HepG2 (cell line): ENCODE data around the gene MAPK10. TPM values are rescaled to one million over a fixed set of nuclear protein-coding genes. Genes with fewer than 3 reads are reported as not detected.

Source experiments
- ATRX ChIP-seq: sonication (generic); formaldehyde crosslinking; IDR thresholded peaks from 2 replicates; pipeline ENCODE4 v1.4.0; 2020; ENCODE audit warnings: missing genetic modification reagents, borderline replicate concordance
- HOXA7 ChIP-seq: sonication (generic); formaldehyde crosslinking; IDR thresholded peaks from 2 replicates; pipeline ENCODE4 v1.8.1; 2022; ENCODE audit warnings: mild to moderate bottlenecking, missing genetic modification reagents, moderate library complexity
- ZNF136 ChIP-seq: sonication (generic); formaldehyde crosslinking; IDR thresholded peaks from 2 replicates; pipeline ENCODE4 v1.8.1; 2022; ENCODE audit warnings: low read depth, mild to moderate bottlenecking, moderate library complexity, missing genetic modification reagents
- ZNF138 ChIP-seq: sonication (generic); formaldehyde crosslinking; IDR thresholded peaks from 2 replicates; pipeline ENCODE4 v1.5.0; 2020; ENCODE audit warnings: mild to moderate bottlenecking, low read depth, missing genetic modification reagents
- ZNF207 ChIP-seq: fragments of 450-650 bp; IDR thresholded peaks from 2 replicates; pipeline ENCODE4 v1.6.1; 2016; ENCODE audit warnings: antibody characterized with exemption, borderline replicate concordance
- ZNF407 ChIP-seq: sonication (generic); formaldehyde crosslinking; IDR thresholded peaks from one replicate; pipeline ENCODE4 v1.5.1; 2020; ENCODE audit warnings: mild to moderate bottlenecking, missing genetic modification reagents; ENCODE audit errors: not compliant biosample characterization
- ZNF543 ChIP-seq: sonication (generic); formaldehyde crosslinking; IDR thresholded peaks from 2 replicates; pipeline ENCODE4 v1.4.0; 2020; ENCODE audit warnings: mild to moderate bottlenecking, missing genetic modification reagents
- ZNF660 ChIP-seq: sonication (generic); formaldehyde crosslinking; IDR thresholded peaks from 2 replicates; pipeline ENCODE4 v1.5.1; 2020; ENCODE audit warnings: mild to moderate bottlenecking, low read depth, missing genetic modification reagents, borderline replicate concordance
- polyA plus RNA-seq, 8 experiments: library from polyadenylated mRNA; depleted of rRNA in 3 of 8; stranded (reverse) in 7 of 8; unstranded in 1 of 8; fragments of >200 nt; fragmentation: Illumina TruSeq in 4 of 8; extraction: Trizol in 4 of 8; gene quantifications; 2 replicates each; pipeline versions ENCODE4 v1.2.1 to v1.2.3, GENCODE V29; 2011 to 2016; ENCODE audit warnings: low read depth in 4 of 8, missing spikeins in 1 of 8, mixed read lengths in 1 of 8; ENCODE audit not compliant: insufficient read depth in 1 of 8
- total RNA-seq, 5 experiments: library from RNA; depleted of rRNA; stranded (reverse); fragments of >200 nt; fragmentation: Illumina TruSeq; extraction: Trizol; gene quantifications; 2 replicates each; pipeline ENCODE4 v1.2.3, GENCODE V29; 2016; ENCODE audit warnings: low read depth in 1 of 5
- TF ChIP-seq, protein P1 (sequence below): sonication (generic); formaldehyde crosslinking; IDR thresholded peaks from 2 replicates; pipeline ENCODE4 v1.4.0; 2020; ENCODE audit warnings: missing genetic modification reagents
- TF ChIP-seq, protein P2 (sequence below): IDR thresholded peaks from 2 replicates; pipeline ENCODE4 v1.6.1; 2016; ENCODE audit warnings: low read depth, missing genetic modification reagents, missing compliant biosample characterization

Gene MAPK10
- total and polyA plus RNA-seq, 2 of the 13 experiments (the other 11 are each of a cell fraction or from before 2014, with no cell fraction given): not detected

DNA sequence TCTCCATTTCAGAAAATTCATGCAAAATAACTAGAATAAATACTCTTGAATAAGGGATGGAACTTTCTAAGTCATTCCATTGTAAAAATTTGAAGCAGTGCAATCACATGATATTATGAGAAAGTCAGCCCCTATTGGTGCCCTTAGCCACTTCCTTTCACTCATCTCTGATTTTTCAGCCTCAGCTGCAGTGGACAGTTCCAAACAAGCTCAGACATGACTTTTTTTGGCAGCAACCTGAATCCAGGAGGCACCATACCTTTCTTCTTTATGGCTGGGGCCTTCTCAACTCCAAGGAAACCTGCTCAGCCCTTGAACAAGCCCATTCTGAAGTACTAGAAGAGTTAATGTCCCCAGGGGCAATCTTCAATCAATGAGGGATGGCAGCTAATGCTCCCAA lies 40.5 kb downstream of the MAPK10 start (continued):
- TF ChIP-seq ZNF407 (CRISPR knock-in tag) (no peak), ZNF543 (CRISPR knock-in tag) (no peak), ZNF136 (CRISPR knock-in tag) (no peak), ZNF138 (CRISPR knock-in tag) (no peak), ZNF207 (no peak), ATRX (no peak), ZNF660 (no peak), HOXA7 (CRISPR knock-in tag) (no peak)
- TF ChIP-seq, protein P1, sequence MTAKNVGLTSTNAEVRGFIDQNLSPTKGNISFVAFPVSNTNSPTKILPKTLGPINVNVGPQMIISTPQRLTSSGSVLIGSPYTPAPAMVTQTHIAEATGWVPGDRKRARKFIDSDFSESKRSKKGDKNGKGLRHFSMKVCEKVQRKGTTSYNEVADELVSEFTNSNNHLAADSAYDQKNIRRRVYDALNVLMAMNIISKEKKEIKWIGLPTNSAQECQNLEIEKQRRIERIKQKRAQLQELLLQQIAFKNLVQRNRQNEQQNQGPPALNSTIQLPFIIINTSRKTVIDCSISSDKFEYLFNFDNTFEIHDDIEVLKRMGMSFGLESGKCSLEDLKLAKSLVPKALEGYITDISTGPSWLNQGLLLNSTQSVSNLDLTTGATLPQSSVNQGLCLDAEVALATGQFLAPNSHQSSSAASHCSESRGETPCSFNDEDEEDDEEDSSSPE (CRISPR knock-in tag): no peak
- TF ChIP-seq, protein P2, sequence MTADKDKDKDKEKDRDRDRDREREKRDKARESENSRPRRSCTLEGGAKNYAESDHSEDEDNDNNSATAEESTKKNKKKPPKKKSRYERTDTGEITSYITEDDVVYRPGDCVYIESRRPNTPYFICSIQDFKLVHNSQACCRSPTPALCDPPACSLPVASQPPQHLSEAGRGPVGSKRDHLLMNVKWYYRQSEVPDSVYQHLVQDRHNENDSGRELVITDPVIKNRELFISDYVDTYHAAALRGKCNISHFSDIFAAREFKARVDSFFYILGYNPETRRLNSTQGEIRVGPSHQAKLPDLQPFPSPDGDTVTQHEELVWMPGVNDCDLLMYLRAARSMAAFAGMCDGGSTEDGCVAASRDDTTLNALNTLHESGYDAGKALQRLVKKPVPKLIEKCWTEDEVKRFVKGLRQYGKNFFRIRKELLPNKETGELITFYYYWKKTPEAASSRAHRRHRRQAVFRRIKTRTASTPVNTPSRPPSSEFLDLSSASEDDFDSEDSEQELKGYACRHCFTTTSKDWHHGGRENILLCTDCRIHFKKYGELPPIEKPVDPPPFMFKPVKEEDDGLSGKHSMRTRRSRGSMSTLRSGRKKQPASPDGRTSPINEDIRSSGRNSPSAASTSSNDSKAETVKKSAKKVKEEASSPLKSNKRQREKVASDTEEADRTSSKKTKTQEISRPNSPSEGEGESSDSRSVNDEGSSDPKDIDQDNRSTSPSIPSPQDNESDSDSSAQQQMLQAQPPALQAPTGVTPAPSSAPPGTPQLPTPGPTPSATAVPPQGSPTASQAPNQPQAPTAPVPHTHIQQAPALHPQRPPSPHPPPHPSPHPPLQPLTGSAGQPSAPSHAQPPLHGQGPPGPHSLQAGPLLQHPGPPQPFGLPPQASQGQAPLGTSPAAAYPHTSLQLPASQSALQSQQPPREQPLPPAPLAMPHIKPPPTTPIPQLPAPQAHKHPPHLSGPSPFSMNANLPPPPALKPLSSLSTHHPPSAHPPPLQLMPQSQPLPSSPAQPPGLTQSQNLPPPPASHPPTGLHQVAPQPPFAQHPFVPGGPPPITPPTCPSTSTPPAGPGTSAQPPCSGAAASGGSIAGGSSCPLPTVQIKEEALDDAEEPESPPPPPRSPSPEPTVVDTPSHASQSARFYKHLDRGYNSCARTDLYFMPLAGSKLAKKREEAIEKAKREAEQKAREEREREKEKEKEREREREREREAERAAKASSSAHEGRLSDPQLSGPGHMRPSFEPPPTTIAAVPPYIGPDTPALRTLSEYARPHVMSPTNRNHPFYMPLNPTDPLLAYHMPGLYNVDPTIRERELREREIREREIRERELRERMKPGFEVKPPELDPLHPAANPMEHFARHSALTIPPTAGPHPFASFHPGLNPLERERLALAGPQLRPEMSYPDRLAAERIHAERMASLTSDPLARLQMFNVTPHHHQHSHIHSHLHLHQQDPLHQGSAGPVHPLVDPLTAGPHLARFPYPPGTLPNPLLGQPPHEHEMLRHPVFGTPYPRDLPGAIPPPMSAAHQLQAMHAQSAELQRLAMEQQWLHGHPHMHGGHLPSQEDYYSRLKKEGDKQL (CRISPR knock-in tag): no peak
